HG02840 (cell line): ENCODE measurements around the gene DNAJB5.
"Not testable (repeated sequence)": the region's sequence is repeated elsewhere in the genome, so short reads cannot be mapped to it uniquely, and the experiment has no call there.

Source experiments
- ATAC-seq: cut with Tn5 transposase; IDR thresholded peaks from one replicate; pipeline ENCODE4 v1.9.1; 2021; ENCODE audit warnings: mild to moderate bottlenecking, moderate library complexity, moderate number of reproducible peaks; ENCODE audit not compliant: unreplicated experiment, low FRiP score

Gene DNAJB5

GRCh38 chr9:34989003-34989945 lies at the start of gene DNAJB5:
TSS of gene DNAJB5 (plus strand) at chr9:34989745. CDS start at chr9:34990631, 886 bp downstream.
- peak; percentile 91 for ATAC-seq

GRCh38 chr9:34939989-34940388 lies 49.6 kb upstream of the DNAJB5 start:
- not testable (repeated sequence) for ATAC-seq

DNA sequence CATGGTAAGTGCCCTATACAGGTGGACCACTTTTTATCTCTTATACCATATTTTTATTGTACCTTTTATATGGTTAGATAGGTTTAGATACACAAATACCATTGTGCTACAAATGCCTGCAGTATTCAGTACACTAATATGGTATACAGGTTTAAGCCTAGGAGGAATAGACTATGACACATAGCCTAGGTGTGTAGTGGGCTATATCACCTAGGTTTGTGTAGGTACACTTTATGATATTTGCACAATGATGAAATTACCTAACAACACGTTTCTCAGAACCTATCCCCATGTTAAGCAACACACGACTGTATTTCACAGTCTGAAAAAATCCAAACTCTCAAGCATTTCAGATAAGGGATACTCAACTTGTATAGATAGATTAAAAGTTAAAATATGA lies 41.1 kb upstream of the DNAJB5 start:
- no peak for ATAC-seq

GRCh38 chr9:34954225-34954624 lies 35.3 kb upstream of the DNAJB5 start:
- no peak for ATAC-seq

DNA sequence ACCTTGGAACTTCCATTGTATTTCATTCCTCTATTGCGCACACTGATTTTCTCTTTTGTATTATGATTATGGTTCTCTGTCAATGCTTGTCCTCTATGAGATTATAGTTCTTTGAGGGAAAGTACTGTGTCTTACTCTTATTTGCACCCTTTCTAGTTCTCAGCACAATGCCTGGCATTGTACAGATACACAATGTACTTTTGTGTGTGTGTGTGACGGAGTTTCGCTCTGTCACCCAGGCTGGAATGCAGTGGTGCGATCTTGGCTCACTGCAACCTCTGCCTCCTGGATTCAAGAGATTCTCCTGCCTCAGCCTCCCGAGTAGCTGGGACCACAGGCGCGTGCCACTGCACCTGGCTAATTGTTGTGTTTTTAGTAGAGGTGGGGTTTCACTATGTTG lies 33.5 kb upstream of the DNAJB5 start:
- ATAC-seq, result not testable (repeated sequence)

GRCh38 chr9:34956648-34957047 lies 32.9 kb upstream of the DNAJB5 start:
- ATAC-seq, result no peak

GRCh38 chr9:34957492-34958410 lies 31.8 kb upstream of the DNAJB5 start, which contains the start of gene PHF24:
TSS of gene PHF24 (plus strand) at chr9:34958285. CDS start at chr9:34971299, 13,014 bp downstream.
- ATAC-seq, result no peak

GRCh38 chr9:34958411-34958982 lies 31.0 kb upstream of the DNAJB5 start:
- ATAC-seq, result no peak

DNA sequence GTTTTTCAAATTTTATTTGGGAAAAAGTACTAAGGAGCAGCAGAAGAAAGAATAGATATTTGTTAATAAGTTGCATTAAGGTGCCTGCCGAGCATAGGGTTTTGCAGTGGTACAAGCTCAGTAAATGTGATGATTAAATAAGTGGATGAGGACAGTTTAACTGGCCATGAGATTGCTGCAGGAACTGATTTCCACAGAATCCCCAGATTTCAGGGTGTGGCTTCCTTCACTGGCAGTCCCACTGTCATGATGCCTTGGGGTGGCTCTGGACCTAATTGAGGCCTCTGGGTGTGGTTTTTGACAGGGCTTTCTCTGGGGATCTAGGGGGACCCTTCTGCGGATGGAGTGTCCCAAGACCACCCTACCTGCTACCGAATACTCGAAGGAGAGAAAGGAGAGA lies 30.1 kb upstream of the DNAJB5 start:
- ATAC-seq, result no peak

GRCh38 chr9:34961574-34962490 lies 27.7 kb upstream of the DNAJB5 start:
- ATAC-seq, result no peak

DNA sequence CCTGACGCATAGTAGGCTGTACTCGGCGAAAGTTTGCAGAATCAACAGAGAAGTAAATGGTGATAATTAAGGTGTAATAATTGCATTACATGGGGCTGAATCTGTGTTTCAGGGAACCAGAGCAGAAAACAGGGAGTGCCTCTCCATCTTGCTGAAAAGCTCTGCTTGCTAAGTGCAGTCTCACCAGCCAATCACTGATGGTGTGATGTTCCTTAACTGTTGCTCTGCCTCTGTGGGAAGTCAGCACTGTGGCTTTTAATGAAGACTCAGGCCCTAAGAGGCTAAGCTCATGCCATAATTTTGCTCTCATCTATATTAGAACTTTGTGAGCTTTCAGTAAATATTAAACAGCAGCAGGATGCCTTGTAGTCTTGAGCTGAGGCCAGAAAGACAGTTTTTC lies 27.0 kb upstream of the DNAJB5 start:
- ATAC-seq, result no peak

GRCh38 chr9:34963552-34963951 lies 26.0 kb upstream of the DNAJB5 start:
- ATAC-seq, result no peak

GRCh38 chr9:34964458-34964857 lies 25.1 kb upstream of the DNAJB5 start:
- no peak for ATAC-seq

DNA sequence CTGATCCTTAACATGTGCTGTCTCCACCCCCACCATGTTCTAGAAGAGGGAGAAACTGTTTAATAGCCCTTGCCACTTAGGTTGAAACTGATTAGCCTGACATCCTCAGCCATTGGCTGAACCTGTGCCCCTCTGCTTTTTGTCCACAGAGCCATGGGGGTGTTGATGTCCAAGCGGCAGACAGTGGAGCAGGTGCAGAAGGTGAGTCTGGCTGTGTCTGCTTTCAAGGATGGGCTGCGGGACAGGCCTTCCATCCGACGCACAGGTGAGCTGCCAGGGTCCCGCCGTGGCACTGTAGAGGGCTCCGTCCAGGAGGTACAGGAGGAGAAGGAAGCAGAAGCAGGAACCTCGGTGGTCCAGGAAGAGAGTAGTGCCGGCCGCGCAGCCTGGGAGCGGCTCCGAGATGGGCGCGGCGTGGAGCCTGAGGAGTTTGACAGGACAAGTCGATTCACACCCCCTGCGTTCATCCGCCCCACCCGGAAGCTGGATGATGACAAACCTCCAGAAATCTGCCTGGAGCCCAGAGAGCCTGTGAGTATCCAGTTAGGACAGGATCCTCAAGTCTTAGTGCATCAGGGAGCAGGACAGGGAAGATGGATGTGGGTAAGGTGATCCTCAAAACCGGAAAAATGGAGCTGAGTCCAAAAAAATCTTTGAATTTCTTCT lies 18.3 kb upstream of the DNAJB5 start:
- ATAC-seq, result no peak

DNA sequence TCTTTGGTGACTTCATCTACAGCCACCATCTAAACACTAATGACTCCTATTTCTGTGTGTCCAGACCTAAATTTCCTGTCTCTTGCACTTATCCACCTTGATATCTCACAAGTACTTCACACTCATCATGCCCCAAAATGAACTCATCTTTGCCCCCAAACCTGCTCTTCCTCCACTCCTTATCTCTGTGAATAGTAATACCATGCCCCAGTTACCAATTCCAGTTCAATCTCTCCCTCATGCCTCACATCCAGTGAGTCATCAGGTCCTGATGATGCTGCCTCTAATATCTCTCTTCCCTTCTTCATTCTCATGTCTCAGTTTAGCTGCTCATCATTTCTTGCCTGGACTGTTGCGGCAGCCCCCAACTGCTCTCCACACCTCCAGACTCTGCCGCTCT lies 14.9 kb upstream of the DNAJB5 start:
- ATAC-seq, result no peak

DNA sequence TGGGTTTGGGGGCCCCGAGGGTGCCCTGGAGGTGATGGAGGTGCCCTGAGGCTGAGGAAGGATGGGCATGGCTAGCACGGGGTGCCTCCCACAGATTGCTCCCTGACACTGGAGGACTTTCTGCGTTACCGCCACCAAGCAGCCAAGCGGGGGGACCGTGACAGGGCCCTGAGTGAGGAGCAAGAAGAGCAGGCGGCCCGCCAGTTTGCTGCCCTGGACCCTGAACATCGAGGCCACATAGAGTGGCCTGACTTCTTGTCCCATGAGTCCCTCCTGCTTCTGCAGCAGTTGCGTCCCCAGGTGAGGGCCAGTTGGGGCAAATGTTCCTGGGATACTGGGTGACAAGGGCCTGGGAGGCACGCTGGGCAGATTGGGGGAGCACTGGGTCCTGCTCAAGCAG lies 13.1 kb upstream of the DNAJB5 start:
- ATAC-seq, result no peak

- no peak for ATAC-seq
Observed at GRCh38 chr9:34976992-34977391, 12.6 kb upstream of the DNAJB5 start.

- ATAC-seq, result no peak
Observed at GRCh38 chr9:34980181-34980761, 9.3 kb upstream of the DNAJB5 start.

DNA sequence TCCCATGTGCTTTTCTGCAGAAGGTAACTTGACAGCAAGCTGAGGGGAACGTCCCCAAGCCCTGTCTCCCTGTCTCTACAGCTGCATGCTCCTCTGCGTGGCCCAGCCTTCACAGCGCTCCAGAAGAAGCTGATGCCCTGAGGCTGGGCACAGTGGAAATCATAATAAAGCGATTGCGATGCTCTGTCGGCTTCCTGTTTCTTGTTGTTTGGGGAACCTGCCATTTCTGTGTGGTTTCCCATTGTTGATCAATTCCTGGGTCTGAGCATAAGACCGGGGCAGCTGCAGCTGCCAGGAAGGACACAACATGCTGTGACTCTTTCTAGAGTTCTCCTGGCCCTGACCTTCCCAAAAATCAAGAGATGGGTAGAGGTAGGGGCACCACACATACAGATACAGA lies 7.2 kb upstream of the DNAJB5 start:
- ATAC-seq, result no peak
